Retinal pigment epithelial cell (primary cell): Measurements from ENCODE around the gene AKIP1.

Experiments used
- DNase-seq: peaks from one replicate; pipeline ENCODE4 v3.0.0-alpha.2; 2010; ENCODE audit warnings: low read depth
- H3K4me3 ChIP-seq: 2 replicates; pipeline ENCODE4 v1.5.1; 2011; ENCODE audit warnings: mild to moderate bottlenecking, low read length, control low read depth, moderate library complexity
- CTCF ChIP-seq: conservative IDR thresholded peaks from 2 replicates; pipeline ENCODE4 v1.5.1; 2011; ENCODE audit warnings: low read depth, low read length, control low read depth, inconsistent platforms

Gene AKIP1

GRCh38 chr11:8911029-8911823, at the start of gene AKIP1:
Gene AKIP1, plus strand, starts transcription at chr11:8911189. Its CDS starts 261 bp downstream, at chr11:8911450.
- peak within 1 kb of the TSS; percentile 76 for H3K4me3 ChIP-seq
- TF ChIP-seq CTCF, result no peak
- peak; percentile 73 for DNase-seq

- no peak for DNase-seq
- no peak for TF ChIP-seq CTCF
- H3K4me3 ChIP-seq, result no peak overlapping the region
Measured at GRCh38 chr11:8863838-8864237, 47.2 kb upstream of the AKIP1 start.

- no peak for DNase-seq
- no peak overlapping the region for H3K4me3 ChIP-seq
- TF ChIP-seq CTCF, result no peak
Measured at GRCh38 chr11:8865304-8865703, 45.7 kb upstream of the AKIP1 start.

GRCh38 chr11:8867035-8867434, 44.0 kb upstream of the AKIP1 start:
- DNase-seq, result no peak
- no peak for TF ChIP-seq CTCF
- no peak overlapping the region for H3K4me3 ChIP-seq

GRCh38 chr11:8867931-8868631, 42.9 kb upstream of the AKIP1 start:
- H3K4me3 ChIP-seq, result no peak overlapping the region
- TF ChIP-seq CTCF, result no peak
- DNase-seq, result no peak

GRCh38 chr11:8870411-8871170, 40.4 kb upstream of the AKIP1 start:
- DNase-seq, result no peak
- peak overlapping the region; percentile 68 for H3K4me3 ChIP-seq
- no peak for TF ChIP-seq CTCF
